Skin of body (tissue), 3 donors: ENCODE results near the gene EIF4G3. TPM values are rescaled to one million over a fixed set of nuclear protein-coding genes. Genes with fewer than 3 reads are reported as not detected.

Experiments used
- DNase-seq: peaks from one replicate; lab custom pipeline; 2025; lab: John Stamatoyannopoulos, UW
- small RNA-seq: library from RNA; depleted of rRNA; stranded (forward); fragments of <200 nt; gene quantifications from one replicate; pipeline ENCODE3, GENCODE V24; 2014; ENCODE audit warnings: low replicate concordance
- total RNA-seq: library from RNA; depleted of rRNA; stranded (reverse); fragments of >200 nt; gene quantifications from one replicate; pipeline ENCODE4 v1.2.3, GENCODE V29; 2014

Gene EIF4G3
- total RNA-seq, 1 donor from 2014 or later: 39.0 TPM

- no peak for DNase-seq
These were observed 409.4 kb downstream of the EIF4G3 start for GRCh38 chr1:20767271-20767670.

- DNase-seq: no peak
These were observed 413.3 kb downstream of the EIF4G3 start for GRCh38 chr1:20763417-20763816.

GRCh38 chr1:20760322-20760721 is 416.4 kb downstream of the EIF4G3 start:
- DNase-seq: no peak

Small RNA genes lying within 50 kb of the gene (small RNA-seq; reads per million reads assigned to genes)
- gene AL627311.1: not detected
- gene MIR1256: not detected
- not detected for gene RNU7-200P

Other genes with a start within 250 kb of the EIF4G3 start
- gene ECE1, start 113.6 kb upstream of the EIF4G3 start, total RNA-seq: 33.1 TPM